K562 (cell line): ENCODE measurements around the gene CRIM1. TPM values are rescaled to one million over a fixed set of nuclear protein-coding genes. Genes with fewer than 3 reads are reported as not detected.

Experiments used
- ATAC-seq: fragments of 200-7000 bp; cut with Tn5 transposase; 3 replicates; pipeline ENCODE4 v1.9.1; 2020; ENCODE audit warnings: moderate library complexity
- BruUV-seq: library from RNA; stranded (reverse); fragments of 400-500 nt; replicated peaks from 2 replicates; lab custom pipeline; 2021; lab: Mats Ljungman, UMichigan
- CTCF ChIA-PET: fragments of 300-600 bp; formaldehyde crosslinking; extraction: SDS; loops from one replicate; lab custom pipeline; 2021; ENCODE audit warnings: low intra/inter-chr PET ratio; lab: Yijun Ruan, JAX
- POLR2A ChIA-PET: fragments of 300-600, 350-650 bp; sonication (Branson Sonifier 250); formaldehyde crosslinking; extraction: SDS; loops from one replicate; lab custom pipeline; 2021; ENCODE audit warnings: antibody characterized with exemption, inconsistent platforms; lab: Yijun Ruan, JAX
- DNase-seq, 4 experiments: peaks; one replicate each; pipeline versions ENCODE4 v3.0.0 to v3.0.0-alpha.2; 2011 to 2018; ENCODE audit warnings: low spot score in 3 of 4, mixed read lengths in 3 of 4; ENCODE audit errors: extremely low read depth in 1 of 4
- FAIRE-seq: peaks from 2 replicates; lab custom pipeline; 2011; peaks lifted over from hg19 to GRCh38; lab: Jason Lieb, UNC
- H2AFZ ChIP-seq: 2 replicates; pipeline ENCODE4 v1.6.0; 2011; ENCODE audit warnings: low read depth, low read length, control low read depth, inconsistent platforms
- H3K27ac ChIP-seq: fragments of 200-600 bp; 3 replicates; pipeline ENCODE4 v1.8.0; 2011; ENCODE audit warnings: low read depth, mild to moderate bottlenecking, control low read depth, inconsistent platforms, low read length, moderate library complexity, mixed read lengths; ENCODE audit errors: extremely low read depth
- H3K27me3 ChIP-seq, 2 experiments: fragments of 300-600 bp in 1 of 2; 2 replicates in 1 of 2; 3 replicates in 1 of 2; pipeline versions ENCODE4 v1.6.0 to v1.8.0; 2011; ENCODE audit warnings: inconsistent platforms in 2 of 2, low read length in 2 of 2, mild to moderate bottlenecking in 1 of 2, mixed read lengths in 1 of 2, moderate library complexity in 1 of 2; ENCODE audit not compliant: control insufficient read depth in 2 of 2, insufficient read depth in 2 of 2
- H3K36me3 ChIP-seq: fragments of 300-600 bp; 3 replicates; pipeline ENCODE4 v1.8.0; 2011; ENCODE audit warnings: mild to moderate bottlenecking, low read length, inconsistent platforms; ENCODE audit not compliant: control insufficient read depth, insufficient read depth
- H3K4me1 ChIP-seq, 2 experiments: fragments of 200-600 bp in 1 of 2; replicated peaks in 1 of 2; 2 replicates in 1 of 2; 3 replicates in 1 of 2; pipeline versions ENCODE4 v1.5.1 to v1.8.0; 2011; ENCODE audit warnings: inconsistent platforms in 2 of 2, low read length in 2 of 2, mild to moderate bottlenecking in 1 of 2, mixed read lengths in 1 of 2, moderate library complexity in 1 of 2; ENCODE audit not compliant: control insufficient read depth in 2 of 2, insufficient read depth in 2 of 2
- H3K4me2 ChIP-seq: 2 replicates; pipeline ENCODE4 v1.6.1; 2011; ENCODE audit warnings: low read length, control low read depth, inconsistent platforms, mixed read lengths; ENCODE audit not compliant: insufficient read depth
- H3K4me3 ChIP-seq: fragments of 200-600 bp; sonication (generic), shearing (Covaris generic); 2 replicates; pipeline ENCODE4 v1.5.1; 2016; ENCODE audit warnings: control low read depth, inconsistent platforms
- H3K79me2 ChIP-seq: fragments of 200-600 bp; 3 replicates; pipeline ENCODE4 v1.8.0; 2011; ENCODE audit warnings: low read length, inconsistent platforms; ENCODE audit not compliant: control insufficient read depth, insufficient read depth
- H3K9ac ChIP-seq, 2 experiments: 2 replicates each; pipeline versions ENCODE4 v1.6.0 to v1.6.1; 2011; ENCODE audit warnings: low read depth in 2 of 2, low read length in 2 of 2, control low read depth in 1 of 2, inconsistent platforms in 1 of 2, mild to moderate bottlenecking in 1 of 2, mixed read lengths in 1 of 2; ENCODE audit not compliant: insufficient read depth in 1 of 2
- H3K9me1 ChIP-seq: one replicate; pipeline ENCODE4 v1.6.0; 2011; ENCODE audit warnings: inconsistent platforms, mild to moderate bottlenecking, low read length, moderate library complexity; ENCODE audit not compliant: control insufficient read depth, insufficient read depth
- H3K9me3 ChIP-seq: replicated peaks from 2 replicates; pipeline ENCODE4 v1.5.1; 2011; ENCODE audit warnings: low read depth, low read length, inconsistent platforms; ENCODE audit not compliant: control insufficient read depth, insufficient read depth
- H4K20me1 ChIP-seq: replicated peaks from 2 replicates; pipeline ENCODE4 v1.6.1; 2011; ENCODE audit warnings: low read length, inconsistent platforms, mixed read lengths; ENCODE audit not compliant: control insufficient read depth, insufficient read depth
- ARNT ChIP-seq, 2 experiments: fragments of 450-650 bp; IDR thresholded peaks; 2 replicates each; pipeline ENCODE4 v1.6.1; 2016; ENCODE audit warnings: mild to moderate bottlenecking in 1 of 2
- HLTF ChIP-seq: fragments of 450-650 bp; IDR thresholded peaks from 2 replicates; pipeline ENCODE4 v1.6.1; 2016
- HNRNPL ChIP-seq: fragments of 200-400 bp; formaldehyde crosslinking; IDR thresholded peaks from 2 replicates; pipeline ENCODE4 v1.6.1; 2017; ENCODE audit warnings: low read depth, mild to moderate bottlenecking, low read length
- PML ChIP-seq: IDR thresholded peaks from 2 replicates; pipeline ENCODE4 v1.6.1; 2012; ENCODE audit warnings: low read length, inconsistent platforms
- RBM25 ChIP-seq: fragments of 200-400 bp; formaldehyde crosslinking; IDR thresholded peaks from 2 replicates; pipeline ENCODE4 v1.6.1; 2018; ENCODE audit warnings: low read length, low read depth, moderate library complexity; ENCODE audit not compliant: severe bottlenecking
- REST ChIP-seq, 2 experiments: fragments of 450-650 bp; formaldehyde crosslinking in 1 of 2; IDR thresholded peaks; 2 replicates each; pipeline versions ENCODE4 v1.4.0 to v1.6.1; 2014 to 2020; ENCODE audit warnings: mild to moderate bottlenecking in 2 of 2, borderline replicate concordance in 1 of 2, low read depth in 1 of 2
- SRSF9 ChIP-seq: fragments of 200-400 bp; formaldehyde crosslinking; IDR thresholded peaks from 2 replicates; pipeline ENCODE4 v1.6.1; 2017; ENCODE audit warnings: low read depth, low read length, borderline replicate concordance
- ZNF395 ChIP-seq: fragments of 200-800 bp; sonication (Bioruptor generic); IDR thresholded peaks from 2 replicates; pipeline ENCODE4 v1.6.1; 2017; ENCODE audit warnings: missing genetic modification characterization, missing compliant biosample characterization
- ZNF699 ChIP-seq: fragments of 250-450 bp; sonication (Bioruptor Pico); IDR thresholded peaks from 2 replicates; pipeline ENCODE4 v1.8.0; 2021; ENCODE audit warnings: mild to moderate bottlenecking, moderate library complexity; ENCODE audit not compliant: insufficient replicate concordance
- ZZZ3 ChIP-seq: fragments of 450-650 bp; IDR thresholded peaks from 2 replicates; pipeline ENCODE4 v1.6.1; 2016; ENCODE audit warnings: antibody characterized with exemption, mild to moderate bottlenecking, moderate library complexity
- WGBS: fragments of 100-300 bp; shearing (Covaris generic); methylation state at CpG from one replicate; pipeline ENCODE4 v1.1.6; 2016; ENCODE audit warnings: low coverage, mixed read lengths; ENCODE audit not compliant: insufficient coverage; ENCODE audit errors: missing lambda C conversion rate; 5-methylcytosine and 5-hydroxymethylcytosine counted together
- in situ Hi-C: fragments of 300-500 bp; cut with MboI; formaldehyde crosslinking; loops from 4 replicates; pipeline ENCODE4 v1.15.0; 2018; ENCODE audit warnings: inconsistent platforms, mixed read lengths
- intact Hi-C: fragments of 100-400 bp; cut with micrococcal nuclease; formaldehyde crosslinking; loops from 2 replicates; pipeline ENCODE4 v1.14.2; 2022
- polyA plus RNA-seq, 8 experiments: library from polyadenylated mRNA; depleted of rRNA in 4 of 8; stranded (reverse) in 5 of 8; unstranded in 3 of 8; fragments of >200 nt; fragmentation: Nextera tagmentation in 2 of 8; fragmentation: Illumina TruSeq in 1 of 8; extraction: Ambion mirVana in 2 of 8; extraction: Trizol in 1 of 8; gene quantifications; 2 replicates each; pipeline versions ENCODE4 v1.2.1 to v1.2.3, GENCODE V29; 2011 to 2014; ENCODE audit warnings: inconsistent platforms in 1 of 8, missing spikeins in 1 of 8
- total RNA-seq, 7 experiments: library from RNA; depleted of rRNA in 6 of 7; stranded (reverse); fragments of >200 nt in 6 of 7; fragmentation: Illumina TruSeq in 2 of 7; extraction: Trizol in 2 of 7; gene quantifications; 2 replicates each; pipeline versions ENCODE4 v1.2.1 to v1.2.3, GENCODE V29; 2011 to 2021; ENCODE audit warnings: low replicate concordance in 1 of 7

Gene CRIM1
- total and polyA plus RNA-seq, 9 of the 15 experiments (the other 6 are each of a cell fraction or from before 2014, with no cell fraction given): 0.01 to 0.36 (median 0.06) TPM; not detected in 1

GRCh38 chr2:36452260-36452659, 96.7 kb downstream of the CRIM1 start:
- Histone ChIP-seq H4K20me1 (no peaks in the 10 kb centered on the region), H2AFZ (no peak overlapping the region), H3K27me3 (peaks cover 0 to 4% of the 10 kb centered on the region in 2 experiments; a peak in 2 of 5 replicates), H3K4me2 (no peak overlapping the region), H3K4me1 (peaks cover 0 to 33% of the 10 kb centered on the region in 2 experiments), H3K9me1 (no peaks in the 10 kb centered on the region), H3K9me3 (no peaks in the 10 kb centered on the region), H3K36me3 (no peaks in the 10 kb centered on the region), H3K9ac (no peak overlapping the region), H3K4me3 (no peak overlapping the region), H3K79me2 (no peaks in the 10 kb centered on the region), H3K27ac (no peak overlapping the region)
- intact Hi-C loops (no loop called here), in situ Hi-C loops (no loop called here)
- ChIA-PET CTCF (no interaction called here), POLR2A (interaction anchor here (0.9 kb wide), 1 partner anchor 10 kb away, joined by 3 read pairs; no protein-coding TSS in a partner anchor)
- BruUV-seq: no TSS peak
- ATAC-seq (no peak), FAIRE-seq (no peak), DNase-seq (no peak)
- WGBS: 16% methylated on average over 3 of the region's 3 CpGs
- no peak for TF ChIP-seq ZNF395 (CRISPR knock-in tag)
- TF ChIP-seq HLTF: no peak
- no peak for TF ChIP-seq ARNT (IDR thresholded peaks at IDR 0.05)
- no peak for TF ChIP-seq REST (IDR thresholded peaks at IDR 0.05; ENCODE audit: borderline replicate concordance)
- TF ChIP-seq REST (CRISPR knock-in tag; IDR thresholded peaks at IDR 0.05; ENCODE audit: low read depth): no peak
- no peak for TF ChIP-seq HNRNPL
- TF ChIP-seq RBM25: no peak
- no peak for TF ChIP-seq ZZZ3
- no peak for TF ChIP-seq ZNF699
- no peak for TF ChIP-seq PML
- TF ChIP-seq SRSF9: no peak
